ENCODE data around the gene RETNLB.

RETNLB gene

GRCh38 chr3:108718454-108718853 lies 38.8 kb downstream of the RETNLB start:
- Histone ChIP-seq H3K9me3 (no peaks in the 10 kb centered on the region), H3K36me3 (no peaks in the 10 kb centered on the region), H3K4me3 (ENCODE audit: low read depth, low read length) (no peak overlapping the region), H3K4me1 (no peaks in the 10 kb centered on the region), H3K27me3 (no peaks in the 10 kb centered on the region; the same call in 1 of the 2 replicates)
- no peak for DNase-seq
- TF ChIP-seq CTCF (IDR thresholded peaks at IDR 0.05; ENCODE audit: low read depth, low read length), result no peak

GRCh38 chr3:108713816-108714215 lies 43.4 kb downstream of the RETNLB start:
- DNase-seq, result no peak
- no peaks in the 10 kb centered on the region; the same call in none of the 2 replicates for H3K27me3 ChIP-seq
- TF ChIP-seq CTCF (IDR thresholded peaks at IDR 0.05; ENCODE audit: low read depth, low read length), result no peak
- no peaks in the 10 kb centered on the region for H3K36me3 ChIP-seq
- H3K9me3 ChIP-seq, result no peaks in the 10 kb centered on the region
- no peaks in the 10 kb centered on the region for H3K4me1 ChIP-seq
- H3K4me3 ChIP-seq (ENCODE audit: low read depth, low read length), result no peak overlapping the region

GRCh38 chr3:108713009-108713516 lies 44.1 kb downstream of the RETNLB start:
- Histone ChIP-seq H3K4me1 (no peaks in the 10 kb centered on the region), H3K36me3 (no peaks in the 10 kb centered on the region), H3K27me3 (no peaks in the 10 kb centered on the region; the same call in none of the 2 replicates), H3K9me3 (no peaks in the 10 kb centered on the region), H3K4me3 (ENCODE audit: low read depth, low read length) (no peak overlapping the region)
- DNase-seq, result no peak
- no peak for TF ChIP-seq CTCF (IDR thresholded peaks at IDR 0.05; ENCODE audit: low read depth, low read length)
